Activated naive CD8-positive, alpha-beta T cell treated with anti-CD3 and anti-CD28 coated beads, Interleukin-2, amount 50 U/mL, for 16 hours (primary cell): Measurements from ENCODE around the gene PTH2.

Source experiments
- DNase-seq: peaks from one replicate; pipeline ENCODE4 v3.0.0-alpha.2; 2020; ENCODE audit warnings: low read depth, low spot score

Gene PTH2

DNA sequence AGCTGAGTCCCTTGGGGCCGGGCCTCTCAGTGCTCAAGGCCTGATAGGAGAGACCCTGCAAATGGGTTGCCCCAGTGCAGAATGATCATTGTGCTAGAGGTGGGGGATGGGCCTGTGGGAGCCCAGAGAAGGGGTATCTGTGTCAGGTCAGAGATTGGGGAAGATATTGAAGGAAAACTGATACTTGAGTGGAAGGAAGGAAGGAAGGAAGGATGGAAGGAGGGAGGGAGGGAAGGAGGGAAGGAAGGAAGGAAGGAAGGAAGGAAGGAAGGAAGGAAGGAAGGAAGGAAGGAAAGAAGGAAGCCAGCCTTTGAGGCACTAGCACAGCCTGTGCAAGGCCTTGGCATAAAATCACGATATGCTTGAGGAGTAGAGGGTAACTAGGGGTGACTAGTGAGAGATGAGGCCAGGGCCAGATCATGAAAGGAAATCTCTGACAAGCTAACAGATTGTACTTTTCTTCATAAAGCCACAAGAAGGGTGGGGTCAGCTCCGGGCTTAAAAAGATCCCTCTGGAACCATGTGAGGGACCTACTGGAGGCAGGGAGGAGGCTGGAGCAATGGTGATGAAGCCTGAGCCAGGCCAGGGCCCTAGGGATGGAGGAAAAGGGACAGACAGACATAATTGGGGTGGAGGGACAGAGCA, 11.4 kb downstream of the PTH2 start:
- DNase-seq: no peak

DNA sequence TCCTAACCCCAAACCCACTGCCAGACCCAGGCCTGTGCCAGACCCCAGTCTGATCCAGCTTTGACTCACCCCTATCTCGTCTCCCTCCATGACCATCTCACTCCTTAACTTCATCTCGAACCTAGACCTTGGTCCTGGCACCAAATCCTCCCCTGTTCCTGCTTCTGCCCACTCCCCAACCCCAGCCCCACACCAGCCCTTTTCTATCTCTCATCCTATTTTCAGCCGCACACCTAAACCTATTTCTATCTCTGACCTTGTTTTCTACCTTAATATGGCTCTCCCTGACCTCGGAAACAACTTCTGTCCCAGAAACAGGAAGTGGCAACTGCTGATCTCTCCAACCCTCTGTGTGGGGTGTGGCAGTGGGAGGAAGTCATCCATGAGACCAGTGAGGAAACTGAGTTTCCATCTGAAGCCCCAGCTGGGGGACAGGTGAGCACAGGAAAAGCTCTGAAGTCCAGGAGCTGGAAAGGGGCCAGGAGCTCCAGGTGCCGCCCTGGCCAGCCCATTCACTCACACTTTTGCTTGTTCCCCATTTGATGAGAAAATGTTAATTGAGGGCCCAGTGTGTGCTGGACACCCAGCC, 13.7 kb downstream of the PTH2 start:
- DNase-seq: no peak

DNA sequence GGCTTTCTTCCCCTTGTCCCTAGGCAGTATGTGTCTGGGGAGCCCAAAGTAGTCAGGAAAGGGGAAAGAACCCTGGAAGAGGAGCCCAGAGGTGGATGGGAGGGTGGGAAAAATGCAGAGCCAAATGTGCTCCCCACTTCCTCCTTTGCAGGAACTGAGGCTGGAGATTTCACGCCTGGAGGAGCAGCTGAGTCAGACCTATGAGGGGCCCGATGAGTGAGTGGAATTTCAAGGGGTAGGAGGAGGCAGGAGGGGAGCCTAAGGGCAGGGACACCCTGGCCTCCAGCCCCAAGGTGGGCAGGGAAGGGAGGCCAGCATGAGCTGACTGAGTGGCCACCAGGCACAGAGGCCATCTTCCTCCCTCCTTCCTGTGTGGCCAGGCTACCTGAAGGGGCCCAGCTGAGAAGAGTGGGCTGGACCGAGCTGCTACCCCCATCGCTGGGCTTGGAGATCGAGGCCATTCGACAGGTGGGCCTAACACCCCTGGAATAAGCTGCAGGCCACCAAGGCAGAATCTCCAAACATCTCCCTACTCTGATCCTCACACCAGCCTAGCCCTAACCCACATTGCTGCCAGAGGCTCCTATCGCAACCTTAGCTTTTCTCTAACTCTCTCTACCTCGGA, 14.3 kb downstream of the PTH2 start:
- DNase-seq: no peak

DNA sequence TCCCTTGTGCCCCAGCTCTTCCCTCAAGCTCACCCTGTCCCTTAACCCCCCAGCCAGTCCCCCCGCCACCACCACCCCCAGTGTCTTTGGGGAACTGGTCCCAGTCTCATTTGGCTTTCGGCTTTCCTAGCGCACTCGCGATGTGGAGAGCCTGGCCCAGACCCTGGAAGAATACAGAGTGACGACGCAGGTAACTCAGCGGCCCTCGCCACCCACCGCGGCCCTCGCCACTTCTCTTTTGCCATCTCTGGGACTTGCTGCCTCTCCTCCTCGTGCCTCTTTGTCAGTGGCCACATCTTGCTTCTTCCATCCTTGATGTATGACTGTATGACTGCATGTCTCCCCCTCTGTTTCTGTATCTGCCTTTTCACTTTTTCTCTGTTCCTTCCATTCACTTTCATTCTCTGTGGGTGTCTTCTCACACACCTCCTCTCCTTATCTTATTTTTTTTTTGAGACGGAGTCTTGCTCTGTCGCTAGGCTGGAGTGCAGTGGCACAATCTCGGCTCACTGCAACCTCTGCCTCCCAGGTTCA, 15.7 kb downstream of the PTH2 start:
- no peak for DNase-seq

DNA sequence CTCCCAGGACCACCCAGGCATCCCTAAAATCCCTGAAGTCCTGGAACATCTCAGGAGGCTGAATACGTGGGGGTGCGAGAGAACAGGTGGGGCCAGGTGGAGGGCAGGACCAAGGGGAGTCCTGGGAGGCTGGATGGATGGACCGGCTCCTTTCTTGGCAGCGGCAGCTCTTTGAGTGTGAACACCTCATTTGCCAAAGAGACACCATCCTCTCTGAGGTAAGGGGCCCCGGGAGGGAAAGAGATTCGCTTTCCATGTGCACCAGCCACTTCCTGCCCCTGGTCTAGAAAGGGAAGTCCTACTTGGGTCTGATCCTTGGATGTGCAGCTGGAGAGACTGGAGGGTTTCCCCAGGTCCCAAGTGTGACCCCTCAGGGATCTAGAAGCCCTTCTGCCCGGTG, 16.2 kb downstream of the PTH2 start:
- no peak for DNase-seq

DNA sequence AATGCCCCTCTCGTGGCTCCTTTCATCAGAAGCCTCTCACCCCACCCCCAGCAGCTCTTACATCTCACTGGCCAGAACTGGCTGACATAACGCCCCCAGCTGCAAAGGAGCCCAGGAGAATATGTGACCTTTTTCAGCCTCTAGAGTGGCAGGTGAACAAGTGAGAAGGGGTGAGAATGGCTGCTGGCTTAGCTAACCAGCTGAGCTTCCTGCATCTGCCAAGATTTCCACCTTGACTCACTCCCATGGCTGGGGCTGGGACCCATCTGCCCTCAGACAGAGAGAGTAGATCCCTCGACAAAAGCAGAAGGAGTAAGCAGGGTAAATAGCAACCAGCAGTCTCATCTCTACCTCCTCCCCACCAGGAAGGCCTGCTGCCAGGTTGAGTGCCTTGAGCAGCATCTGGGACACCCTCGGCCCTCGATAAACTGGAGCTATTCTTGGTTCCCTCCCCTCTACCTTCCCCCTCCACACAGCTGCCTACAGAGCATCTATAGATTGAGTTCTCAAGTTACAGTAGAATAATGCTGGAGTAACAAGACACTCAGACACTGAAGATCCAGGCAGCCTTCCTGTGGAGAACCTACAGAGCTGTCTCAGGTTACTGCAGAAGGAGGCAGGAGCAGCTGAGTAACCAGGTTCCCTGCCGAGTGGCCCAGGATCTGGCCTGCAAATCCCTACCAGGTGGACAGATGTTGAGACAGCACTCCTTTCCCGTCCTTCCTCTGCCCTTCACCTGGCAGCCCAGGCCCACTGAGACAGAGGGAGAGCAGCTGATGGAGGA, 19.6 kb downstream of the PTH2 start:
- DNase-seq: no peak

DNA sequence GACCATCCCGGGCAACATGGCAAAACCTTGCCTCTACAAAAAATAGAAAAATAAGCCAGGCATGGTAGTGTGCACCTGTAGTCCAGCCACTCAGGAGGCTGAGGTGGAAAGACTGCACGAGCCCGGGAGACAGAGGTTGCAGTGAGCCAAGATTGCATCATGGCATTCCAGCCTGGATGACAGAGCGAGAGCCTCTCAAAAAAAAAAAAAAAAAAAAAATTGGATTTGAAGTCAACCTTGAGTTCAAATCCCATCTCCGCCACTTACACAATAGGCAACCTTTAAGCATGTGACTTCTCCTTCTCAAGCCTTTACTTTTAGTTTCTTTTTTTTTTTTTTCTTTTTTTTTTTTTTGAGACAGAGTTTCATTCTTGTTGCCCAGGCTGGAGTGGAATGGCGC, 23.2 kb downstream of the PTH2 start:
- no peak for DNase-seq

DNA sequence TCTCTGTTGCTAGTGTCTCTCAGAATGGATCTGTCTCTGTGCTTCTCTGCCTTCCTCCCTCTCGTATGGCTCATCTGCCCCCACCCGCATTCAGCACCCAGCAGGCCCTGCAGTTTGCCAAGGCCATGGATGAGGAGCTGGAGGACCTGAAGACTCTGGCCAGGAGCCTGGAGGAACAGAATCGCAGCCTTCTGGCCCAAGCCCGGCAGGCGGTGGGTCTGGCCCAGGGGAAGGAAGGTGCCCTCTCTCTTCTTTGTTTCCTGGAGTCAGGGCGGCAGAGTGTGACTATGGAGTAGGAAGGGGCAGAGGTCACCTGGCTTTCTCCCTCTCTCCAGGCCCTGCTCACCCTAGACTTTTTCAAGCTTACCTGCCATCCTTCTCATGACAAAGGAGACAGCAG, 24.3 kb downstream of the PTH2 start:
- DNase-seq: no peak

DNA sequence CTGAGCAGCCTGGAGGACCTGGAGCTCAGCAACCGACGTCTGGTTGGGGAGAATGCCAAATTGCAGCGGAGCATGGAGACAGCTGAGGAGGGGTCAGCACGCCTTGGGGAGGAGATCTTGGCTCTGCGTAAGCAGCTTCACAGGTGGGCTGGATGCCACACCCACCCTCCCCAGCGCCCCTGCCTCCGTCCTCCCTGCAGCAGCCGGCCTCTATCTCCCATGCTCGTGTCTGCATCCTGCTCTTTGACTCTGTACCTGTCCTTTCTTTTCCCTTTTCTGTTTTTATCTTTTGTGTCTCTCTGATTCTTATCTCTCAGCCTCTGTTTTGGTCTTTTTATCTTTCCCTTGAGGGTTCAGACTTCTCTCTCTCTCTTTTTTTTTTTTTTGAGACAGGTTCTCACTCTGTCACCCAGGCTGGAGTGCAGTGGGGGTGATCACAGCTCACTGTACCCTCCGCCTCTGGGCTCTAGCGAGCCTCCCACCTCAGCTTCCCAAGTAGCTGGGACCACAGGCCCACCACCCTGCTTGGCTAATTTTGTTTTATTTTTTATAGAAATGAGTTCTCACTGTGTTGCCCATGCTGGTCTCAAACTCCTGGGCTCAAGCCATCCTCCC, 25.1 kb downstream of the PTH2 start:
- DNase-seq: no peak

DNA sequence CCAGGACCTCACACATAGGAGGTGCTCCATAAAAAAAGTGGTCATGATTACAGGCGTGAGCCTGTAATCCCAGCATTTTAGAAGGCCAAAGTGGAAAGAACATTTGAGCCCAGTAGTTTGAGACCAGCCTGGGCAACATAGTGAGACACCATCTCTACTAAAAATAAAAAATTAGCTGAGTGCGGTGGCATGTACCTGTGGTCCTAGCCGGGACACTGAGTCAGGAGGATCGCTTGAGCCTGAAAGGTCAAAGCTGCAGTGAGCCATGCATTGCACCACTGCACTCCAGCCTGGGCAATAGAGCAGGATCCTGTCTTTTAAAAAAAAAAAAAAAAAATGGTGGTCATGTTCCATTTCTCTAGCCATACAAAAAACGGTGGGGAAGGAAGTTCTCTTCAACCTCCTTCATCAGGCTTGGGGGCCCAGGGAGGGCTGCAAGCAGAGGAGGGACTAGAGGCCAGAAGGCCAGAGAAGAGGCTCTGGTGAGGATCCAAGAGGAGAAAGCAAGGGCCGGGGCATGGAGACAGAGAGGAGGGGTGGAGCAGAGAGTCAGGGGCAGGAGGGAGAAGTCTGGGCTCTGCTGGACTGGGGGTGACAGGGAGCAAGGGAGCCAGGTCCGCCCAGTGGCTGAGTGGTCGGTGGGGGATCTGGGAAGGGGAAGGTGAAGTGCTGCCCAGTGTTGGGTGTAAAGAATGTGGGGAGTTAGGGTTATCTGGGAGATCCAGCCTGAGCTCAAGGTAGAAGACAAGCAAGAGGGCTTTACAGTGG, 26.3 kb downstream of the PTH2 start:
- no peak for DNase-seq

DNA sequence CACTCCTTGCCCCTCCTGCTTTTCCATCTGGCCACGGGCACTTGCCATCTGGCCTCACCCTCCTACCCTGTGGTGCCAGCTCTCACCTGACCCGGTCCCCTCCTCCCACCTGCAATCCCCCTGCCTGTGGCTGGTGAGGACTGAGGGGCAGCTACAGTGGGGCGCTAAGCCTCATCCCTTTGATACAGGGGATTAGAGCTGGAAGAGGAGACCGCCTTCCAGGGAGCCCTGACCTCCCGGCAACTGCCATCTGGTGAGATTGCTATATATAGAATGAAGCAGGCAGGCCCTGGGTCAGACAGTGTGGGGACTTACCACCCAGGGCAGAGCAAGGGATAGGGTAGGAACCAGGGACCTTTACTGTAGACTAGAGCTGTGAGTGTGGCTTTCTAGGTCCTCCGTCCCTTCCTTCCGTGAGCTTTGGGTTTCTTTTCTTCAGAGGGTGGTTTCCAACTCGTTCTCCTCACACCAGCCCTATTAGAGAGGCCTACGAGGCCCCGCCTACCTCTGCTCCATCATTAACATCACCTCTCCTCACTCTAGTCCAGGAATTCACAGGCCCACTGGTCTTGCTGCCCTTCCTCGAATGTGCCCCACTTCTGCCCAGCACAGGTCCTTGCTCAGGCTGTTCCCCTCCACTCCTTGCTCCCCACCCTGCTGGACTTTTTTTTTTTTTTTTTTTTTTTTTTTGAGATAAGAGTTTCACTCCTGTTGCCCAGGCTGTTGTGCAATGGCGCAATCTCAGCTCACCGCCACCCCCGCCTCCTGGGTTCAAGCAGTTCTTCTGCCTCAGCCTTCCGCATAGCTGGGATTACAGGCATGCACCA, 27.4 kb downstream of the PTH2 start:
- DNase-seq: no peak

DNA sequence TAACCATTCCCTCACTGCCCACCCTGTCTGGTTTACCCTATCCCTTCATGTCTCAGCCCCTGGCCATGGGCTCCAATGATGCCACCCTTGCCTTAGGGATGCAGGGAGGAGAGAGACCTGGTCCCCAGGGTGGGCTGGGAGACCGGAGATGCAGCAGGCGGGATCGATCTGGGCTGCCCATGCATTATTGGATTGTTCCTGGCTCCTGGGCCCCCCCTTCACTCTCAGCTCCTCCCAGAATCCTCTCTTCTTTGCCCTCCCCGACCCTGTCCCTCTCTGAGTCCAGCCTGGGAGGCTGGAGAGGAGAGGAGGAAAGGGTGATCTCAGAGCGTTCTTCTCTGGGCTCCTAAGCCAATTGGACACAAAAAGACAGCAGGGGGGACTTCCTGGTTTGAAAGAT, 29.4 kb downstream of the PTH2 start:
- no peak for DNase-seq

DNA sequence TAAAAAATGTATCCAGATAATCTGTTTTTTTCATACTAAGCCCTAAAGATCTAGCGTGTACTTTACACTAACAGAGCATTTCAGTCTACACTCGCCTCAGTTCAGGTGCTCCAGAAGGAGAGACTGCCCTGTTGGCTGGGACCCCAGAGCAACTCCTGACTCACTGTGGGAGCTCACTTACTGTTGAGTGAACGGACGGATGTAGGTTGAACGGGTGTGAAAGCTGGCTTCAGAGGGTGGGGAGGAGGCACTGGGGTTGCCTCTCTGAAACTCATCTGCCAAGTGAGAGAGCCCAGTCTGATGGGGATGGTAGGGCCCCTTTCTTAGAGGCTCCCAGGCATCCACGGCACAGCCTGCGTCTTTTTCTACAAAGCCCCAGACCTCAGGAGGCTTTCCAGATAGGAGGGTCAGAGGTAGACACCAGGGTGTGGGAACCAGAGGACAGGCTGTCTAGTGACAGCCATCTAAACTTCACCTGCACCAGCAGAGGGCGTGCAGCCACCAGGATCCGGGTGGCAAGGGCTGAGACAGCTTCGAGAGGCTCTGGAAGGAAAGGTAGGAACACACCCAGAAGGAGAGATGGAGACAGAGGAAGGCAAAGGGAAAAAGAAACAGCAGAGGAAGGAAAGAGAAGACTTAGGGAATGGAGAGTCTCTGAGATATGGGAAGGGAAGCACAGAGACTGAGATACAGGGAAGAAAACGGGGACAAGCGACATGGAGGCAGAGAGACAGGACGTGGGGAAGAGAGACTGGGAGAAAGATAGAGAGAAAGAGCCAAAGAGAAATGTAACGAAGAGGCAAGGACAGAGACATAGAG, 31.5 kb downstream of the PTH2 start:
- DNase-seq: peak; percentile 53

DNA sequence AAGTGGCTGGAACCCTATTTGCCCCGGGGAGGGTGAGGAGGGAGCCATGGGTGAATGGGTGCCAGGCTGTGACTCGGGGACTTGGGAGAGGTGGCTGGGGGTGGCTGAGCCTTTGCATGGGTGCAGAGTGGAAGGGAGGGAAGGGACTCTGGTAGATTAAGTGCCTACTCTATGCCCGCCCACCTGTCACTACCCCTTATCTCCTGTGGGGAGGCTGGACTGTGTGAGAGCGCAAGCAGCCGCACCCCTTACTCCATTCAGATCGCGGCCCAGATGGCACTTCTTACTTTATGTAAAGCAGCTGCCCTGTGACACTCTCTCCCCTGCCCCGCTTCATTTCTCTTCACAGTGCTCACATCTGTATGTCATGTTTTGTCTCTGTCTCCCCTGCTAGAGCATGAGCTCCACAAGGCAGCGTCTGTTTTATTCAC, 32.3 kb downstream of the PTH2 start:
- no peak for DNase-seq

DNA sequence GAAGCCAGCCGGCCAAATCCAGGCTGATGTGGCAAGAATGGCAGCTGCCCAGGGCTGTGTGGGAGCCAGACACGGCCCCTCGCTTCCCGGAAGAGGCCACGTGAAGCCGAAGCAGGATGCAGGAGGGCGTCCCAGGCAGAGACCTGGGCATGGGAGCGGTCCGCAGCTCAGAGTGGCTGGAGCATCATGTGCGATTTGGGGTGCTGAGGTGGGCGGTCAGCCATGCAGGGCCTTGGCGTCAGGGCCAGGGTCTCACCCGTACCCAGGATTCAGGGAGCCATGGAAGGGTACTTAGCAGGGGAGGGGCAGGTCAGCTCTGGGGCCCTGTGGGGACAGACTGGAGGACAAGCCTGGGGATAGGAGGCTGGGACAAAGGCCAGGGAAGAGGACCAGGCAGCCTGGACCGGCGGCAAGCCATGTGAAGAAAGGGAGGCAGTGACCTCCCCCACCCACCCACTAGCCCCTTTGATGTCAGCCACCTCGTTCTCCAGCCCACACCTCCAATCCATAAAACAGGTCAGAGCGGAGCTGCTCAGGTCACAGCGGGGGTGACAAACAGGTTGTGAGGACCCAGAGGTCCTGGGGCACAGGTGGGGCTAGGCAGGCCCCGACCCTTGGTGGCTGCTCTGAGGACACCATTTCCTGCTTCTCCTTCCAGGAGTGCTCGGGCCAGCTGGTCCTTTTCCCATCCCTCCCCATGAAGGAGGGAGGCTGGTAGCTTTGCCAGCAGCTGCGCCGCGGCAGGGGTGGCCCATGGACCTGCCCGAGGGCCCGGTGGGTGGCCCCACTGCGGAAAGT, 32.9 kb downstream of the PTH2 start:
- no peak for DNase-seq

DNA sequence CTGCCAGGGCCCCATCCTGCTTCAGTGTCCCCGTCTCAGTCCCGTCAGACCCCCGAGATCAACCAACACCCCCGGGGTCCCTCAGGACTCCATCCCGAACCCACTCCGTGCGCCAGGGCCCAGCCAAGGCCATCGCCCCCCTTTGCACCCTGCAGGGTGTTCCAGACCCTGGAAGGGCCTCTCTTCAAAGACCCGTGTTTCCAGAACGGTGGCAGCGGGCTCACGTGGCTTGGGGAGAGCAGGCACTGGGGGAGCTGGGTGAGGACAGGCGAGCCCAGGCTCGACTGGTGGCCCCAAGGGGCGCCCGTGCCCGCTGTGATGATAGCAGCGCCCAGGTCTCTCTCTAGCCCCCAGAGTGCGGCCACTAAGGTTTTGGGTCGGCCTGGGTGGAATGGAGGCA, 33.8 kb downstream of the PTH2 start:
- DNase-seq: no peak

DNA sequence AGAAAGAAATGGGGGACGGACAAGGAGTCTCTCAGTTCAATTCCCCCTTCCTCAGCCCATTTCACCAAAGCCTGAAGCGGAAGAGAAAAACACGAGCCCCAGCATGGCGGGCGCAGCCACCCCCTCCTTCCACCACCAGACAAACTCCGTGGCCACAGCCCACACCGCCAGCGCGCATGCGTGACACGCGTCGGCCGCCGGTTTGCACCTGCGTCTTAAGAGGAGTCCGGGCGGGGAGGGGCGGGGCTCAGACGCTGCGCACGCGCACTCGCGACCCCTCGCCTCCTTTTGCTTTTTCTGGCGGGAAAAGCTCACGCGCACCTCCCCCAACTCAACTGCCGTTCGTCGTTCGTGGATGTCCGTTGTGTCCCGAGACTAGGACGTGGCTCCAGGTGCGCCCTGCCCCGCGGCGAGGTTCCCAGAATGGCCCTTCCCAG, 35.3 kb downstream of the PTH2 start, which contains the start of gene KASH5:
Gene KASH5, plus strand, starts transcription at position 314 of the 437 bp plus-strand sequence. CDS start 2,635 bp downstream, outside the sequence.
- DNase-seq: peak; percentile 55

DNA sequence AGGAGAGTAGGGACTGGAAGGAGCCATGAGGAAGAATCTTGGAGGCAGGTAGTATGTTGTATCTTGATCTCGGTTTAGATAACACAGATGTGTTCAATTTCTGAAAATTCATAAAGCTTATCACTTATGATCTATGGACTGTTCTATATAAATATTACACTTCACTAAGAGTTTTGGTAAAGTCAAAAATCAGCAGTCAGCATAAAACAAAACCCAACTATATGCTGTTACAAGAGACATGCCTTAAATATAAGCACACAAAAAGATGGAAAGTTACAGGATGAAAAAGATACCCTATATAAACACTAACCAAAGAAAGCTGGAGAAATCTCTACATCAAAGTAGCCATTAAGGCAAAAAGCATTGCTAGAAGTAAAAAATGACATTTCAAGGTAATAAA, 39.6 kb downstream of the PTH2 start:
- no peak for DNase-seq
